Smooth muscle cell (in vitro differentiated cells): ENCODE data around the gene XRCC6. TPM values are rescaled to one million over a fixed set of nuclear protein-coding genes. Genes with fewer than 3 reads are reported as not detected.

ENCODE experiments used
- DNase-seq: peaks from one replicate; lab custom pipeline; 2025; ENCODE audit not compliant: unreplicated experiment; lab: John Stamatoyannopoulos, UW
- H2AFZ ChIP-seq: fragments of 200-600 bp; sonication (generic); 2 replicates; pipeline ENCODE4 v1.6.0; 2016; ENCODE audit warnings: antibody characterized with exemption, low read depth, mild to moderate bottlenecking
- H3F3A ChIP-seq: fragments of 200-600 bp; sonication (generic); 2 replicates; pipeline ENCODE4 v1.6.0; 2017; ENCODE audit warnings: antibody characterized with exemption, low read depth
- H3K27ac ChIP-seq: fragments of 200-600 bp; sonication (generic); 2 replicates; pipeline ENCODE4 v1.5.1; 2016; ENCODE audit warnings: low read depth, mild to moderate bottlenecking
- H3K27me3 ChIP-seq: fragments of 200-600 bp; sonication (generic); 2 replicates; pipeline ENCODE4 v1.6.1; 2016; ENCODE audit warnings: low read depth, mild to moderate bottlenecking
- H3K36me3 ChIP-seq: fragments of 200-600 bp; sonication (generic); 2 replicates; pipeline ENCODE4 v1.5.1; 2016; ENCODE audit warnings: low read depth
- H3K4me1 ChIP-seq: fragments of 200-600 bp; sonication (generic); 2 replicates; pipeline ENCODE4 v1.5.1; 2016; ENCODE audit warnings: low read depth
- H3K4me2 ChIP-seq: fragments of 200-600 bp; sonication (generic); 2 replicates; pipeline ENCODE4 v1.6.0; 2016; ENCODE audit warnings: mild to moderate bottlenecking
- H3K4me3 ChIP-seq: fragments of 200-600 bp; sonication (generic); 2 replicates; pipeline ENCODE4 v1.5.1; 2016; ENCODE audit warnings: mild to moderate bottlenecking
- H3K79me2 ChIP-seq: fragments of 200-600 bp; sonication (generic); 2 replicates; pipeline ENCODE4 v1.6.0; 2016; ENCODE audit warnings: low read depth, mild to moderate bottlenecking
- H3K9ac ChIP-seq: fragments of 200-600 bp; sonication (generic); 2 replicates; pipeline ENCODE4 v1.6.0; 2016; ENCODE audit warnings: low read depth
- H3K9me3 ChIP-seq: fragments of 200-600 bp; sonication (generic); replicated peaks from 2 replicates; pipeline ENCODE4 v1.5.1; 2016; ENCODE audit warnings: low read depth
- H4K20me1 ChIP-seq: fragments of 200-600 bp; sonication (generic); 2 replicates; pipeline ENCODE4 v1.6.0; 2016; ENCODE audit warnings: low read depth
- CTCF ChIP-seq: fragments of 200-600 bp; sonication (generic); IDR thresholded peaks from 2 replicates; pipeline ENCODE4 v1.5.1; 2017; ENCODE audit warnings: borderline replicate concordance, mild to moderate bottlenecking, antibody characterized with exemption; ENCODE audit not compliant: insufficient read depth, poor library complexity, severe bottlenecking
- WGBS: methylation state at CpG from one replicate; pipeline ENCODE4 v1.1.7; 2016; ENCODE audit warnings: low lambda C conversion rate; 5-methylcytosine and 5-hydroxymethylcytosine counted together
- polyA plus RNA-seq: library from polyadenylated mRNA; unstranded; fragments of >200 nt; fragmentation: Nextera tagmentation; extraction: Ambion mirVana; gene quantifications from 2 replicates; pipeline ENCODE4 v1.2.1, GENCODE V29; 2016
- total RNA-seq: library from RNA; depleted of rRNA; stranded (reverse); fragments of >200 nt; gene quantifications from 2 replicates; pipeline ENCODE4 v1.2.3, GENCODE V29; 2014

XRCC6 gene
- total and polyA plus RNA-seq, 2 experiments from 2014 or later = 186 to 264 TPM

DNA sequence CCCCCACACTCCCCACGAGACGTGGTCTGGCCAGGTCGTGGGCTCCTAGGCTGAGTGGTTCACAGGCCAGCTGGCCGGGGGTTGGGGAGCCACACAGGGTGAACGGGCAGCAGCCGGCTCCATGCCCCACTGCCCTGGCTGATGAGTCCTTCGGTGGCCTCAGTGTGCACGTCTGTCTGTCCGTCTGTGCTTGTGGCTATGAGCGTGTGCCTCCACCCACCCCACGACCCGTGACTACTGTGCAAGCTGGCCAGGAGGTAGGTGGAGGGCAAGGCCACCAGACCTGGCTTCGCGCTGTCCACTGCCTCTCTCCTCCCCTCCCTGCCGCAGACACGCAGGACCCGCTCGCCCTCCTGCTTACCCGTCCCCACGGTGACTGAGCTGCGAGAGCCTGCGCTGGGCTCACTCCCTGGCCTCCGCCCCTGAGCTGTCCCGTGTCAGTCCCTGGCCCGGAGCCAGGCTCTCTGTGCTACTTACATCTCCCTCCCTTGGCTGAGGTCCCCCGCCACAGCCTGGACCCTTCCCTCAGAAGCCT, 46.2 kb upstream of the XRCC6 start:
- Histone ChIP-seq H3K9me3 (no peaks in the 10 kb centered on the region), H3K9ac (no peak overlapping the region), H2AFZ (no peak overlapping the region), H3F3A (no peaks in the 10 kb centered on the region), H3K27me3 (no peaks in the 10 kb centered on the region), H3K4me2 (no peak overlapping the region), H3K79me2 (no peaks in the 10 kb centered on the region), H4K20me1 (no peaks in the 10 kb centered on the region), H3K36me3 (no peaks in the 10 kb centered on the region), H3K27ac (no peak overlapping the region), H3K4me1 (no peaks in the 10 kb centered on the region), H3K4me3 (no peak overlapping the region)
- WGBS = 89% methylated on average over 21 of the region's 26 CpGs
- no peak for DNase-seq
- no peak for TF ChIP-seq CTCF

DNA sequence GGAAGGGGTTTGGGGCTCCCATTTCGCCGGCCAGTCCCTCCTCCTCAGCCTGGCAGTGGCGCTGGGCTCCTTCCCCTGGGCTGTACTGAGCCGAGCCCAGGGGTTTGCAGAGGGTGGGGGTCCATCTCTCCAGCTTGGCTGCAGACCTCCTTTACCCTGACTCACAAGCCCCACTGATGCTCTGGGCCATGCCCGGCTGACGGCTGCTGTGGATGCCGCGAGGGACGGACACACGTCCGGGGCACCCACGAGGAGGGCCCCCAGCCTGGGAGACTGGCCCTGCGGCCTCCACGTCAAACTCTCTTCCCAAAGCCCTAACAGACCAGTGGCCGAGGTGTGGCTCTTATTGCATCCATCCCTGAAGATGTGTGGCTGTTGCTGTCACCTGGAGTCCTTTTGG, 45.6 kb upstream of the XRCC6 start:
- Histone ChIP-seq H4K20me1 (no peaks in the 10 kb centered on the region), H3F3A (no peaks in the 10 kb centered on the region), H2AFZ (no peak overlapping the region), H3K27ac (no peak overlapping the region), H3K4me1 (no peaks in the 10 kb centered on the region), H3K4me3 (no peak overlapping the region), H3K4me2 (no peak overlapping the region), H3K9ac (no peak overlapping the region), H3K9me3 (no peaks in the 10 kb centered on the region), H3K79me2 (no peaks in the 10 kb centered on the region), H3K27me3 (no peaks in the 10 kb centered on the region), H3K36me3 (no peaks in the 10 kb centered on the region)
- WGBS = 96% methylated on average over 15 of the region's 15 CpGs
- TF ChIP-seq CTCF = no peak
- DNase-seq = no peak

- H3K79me2 ChIP-seq = no peaks in the 10 kb centered on the region
- no peak overlapping the region for H2AFZ ChIP-seq
- H3K27ac ChIP-seq = no peak overlapping the region
- H4K20me1 ChIP-seq = no peaks in the 10 kb centered on the region
- no peak overlapping the region for H3K9ac ChIP-seq
- WGBS = 71% methylated on average over 9 of the region's 9 CpGs
- no peaks in the 10 kb centered on the region for H3K27me3 ChIP-seq
- H3K36me3 ChIP-seq = no peaks in the 10 kb centered on the region
- H3K4me1 ChIP-seq = no peaks in the 10 kb centered on the region
- H3K4me3 ChIP-seq = no peak overlapping the region
- H3K4me2 ChIP-seq = no peak overlapping the region
- H3K9me3 ChIP-seq = no peaks in the 10 kb centered on the region
- no peaks in the 10 kb centered on the region for H3F3A ChIP-seq
- no peak for DNase-seq
- TF ChIP-seq CTCF = peak; percentile 36
Observed at GRCh38 chr22:41576877-41577276, 44.2 kb upstream of the XRCC6 start.

DNA sequence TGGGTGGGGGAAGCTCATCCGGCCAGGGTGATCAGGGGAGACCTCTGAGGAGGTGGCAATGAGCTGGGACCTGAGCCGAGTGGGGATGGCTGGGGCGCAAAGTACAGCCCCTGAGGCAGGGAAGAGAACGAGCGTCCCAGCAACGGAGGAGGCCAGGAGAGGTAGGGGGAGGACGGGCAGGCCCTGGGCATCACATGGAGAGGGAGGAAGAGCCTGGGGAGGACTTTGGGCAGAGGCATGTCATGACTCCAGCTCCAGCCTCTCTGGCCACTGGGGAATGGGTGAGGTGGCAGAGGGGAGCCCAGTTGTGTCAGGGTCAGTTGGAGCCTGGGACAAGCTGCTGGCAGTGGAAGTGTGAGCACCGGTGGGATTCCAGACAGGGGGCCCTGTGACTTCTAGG, 43.0 kb upstream of the XRCC6 start:
- Histone ChIP-seq H4K20me1 (no peaks in the 10 kb centered on the region), H3K4me3 (no peak overlapping the region), H3K79me2 (no peaks in the 10 kb centered on the region), H3K27ac (no peak overlapping the region), H3K36me3 (no peaks in the 10 kb centered on the region), H2AFZ (no peak overlapping the region), H3K4me1 (no peaks in the 10 kb centered on the region), H3K4me2 (no peak overlapping the region), H3K27me3 (no peaks in the 10 kb centered on the region), H3K9ac (no peak overlapping the region), H3F3A (no peaks in the 10 kb centered on the region), H3K9me3 (no peaks in the 10 kb centered on the region)
- 100% methylated on average over 8 of the region's 8 CpGs for WGBS
- no peak for DNase-seq
- no peak for TF ChIP-seq CTCF
